Calu3 (cell line): ENCODE results near the gene CEP128. TPM values are rescaled to one million over a fixed set of nuclear protein-coding genes. Genes with fewer than 3 reads are reported as not detected.

Experiments used
- BruUV-seq: library from RNA; stranded (reverse); fragments of 400-500 nt; replicated peaks from 2 replicates; lab custom pipeline; 2021; lab: Mats Ljungman, UMichigan
- CTCF ChIA-PET: fragments of 300-600 bp; sonication (Branson Sonifier 250); formaldehyde crosslinking; loops from one replicate; lab custom pipeline; 2022; ENCODE audit warnings: antibody characterized with exemption; lab: Charles Lee
- DNase-seq: peaks from one replicate; pipeline ENCODE4 v3.0.0; 2022
- H3K27ac Mint-ChIP-seq: one replicate; pipeline ENCODE4 v1.8.0; 2022; ENCODE audit warnings: mixed read lengths; ENCODE audit not compliant: unreplicated experiment
- H3K27me3 Mint-ChIP-seq: one replicate; pipeline ENCODE4 v1.8.0; 2022; ENCODE audit warnings: mixed read lengths; ENCODE audit not compliant: unreplicated experiment
- H3K36me3 Mint-ChIP-seq: one replicate; pipeline ENCODE4 v1.8.0; 2022; ENCODE audit warnings: mild to moderate bottlenecking, moderate library complexity, mixed read lengths; ENCODE audit not compliant: insufficient read depth, unreplicated experiment
- H3K4me1 Mint-ChIP-seq: one replicate; pipeline ENCODE4 v1.8.0; 2022; ENCODE audit warnings: mild to moderate bottlenecking, low read depth, mixed read lengths; ENCODE audit not compliant: unreplicated experiment
- H3K4me3 Mint-ChIP-seq: one replicate; pipeline ENCODE4 v1.8.0; 2022; ENCODE audit warnings: mild to moderate bottlenecking, low read depth, moderate library complexity, mixed read lengths; ENCODE audit not compliant: unreplicated experiment
- H3K9me3 Mint-ChIP-seq: one replicate; pipeline ENCODE4 v1.8.0; 2022; ENCODE audit warnings: low read depth, mixed read lengths; ENCODE audit not compliant: unreplicated experiment
- intact Hi-C: fragments of 100-400 bp; cut with micrococcal nuclease; formaldehyde crosslinking; loops from one replicate; pipeline ENCODE4 v1.10.0; 2022; ENCODE audit not compliant: unreplicated experiment
- total RNA-seq: library from RNA; stranded (reverse); gene quantifications from 2 replicates; pipeline ENCODE4 v1.2.3, GENCODE V29; 2022
- TF ChIP-seq, protein P1 (sequence below): fragments of 200-600 bp; IDR thresholded peaks from one replicate; pipeline ENCODE4 v1.8.0; 2022; ENCODE audit warnings: antibody characterized with exemption; ENCODE audit not compliant: unreplicated experiment

Gene CEP128
- total RNA-seq, 1 experiment from 2014 or later: 22.9 TPM

DNA sequence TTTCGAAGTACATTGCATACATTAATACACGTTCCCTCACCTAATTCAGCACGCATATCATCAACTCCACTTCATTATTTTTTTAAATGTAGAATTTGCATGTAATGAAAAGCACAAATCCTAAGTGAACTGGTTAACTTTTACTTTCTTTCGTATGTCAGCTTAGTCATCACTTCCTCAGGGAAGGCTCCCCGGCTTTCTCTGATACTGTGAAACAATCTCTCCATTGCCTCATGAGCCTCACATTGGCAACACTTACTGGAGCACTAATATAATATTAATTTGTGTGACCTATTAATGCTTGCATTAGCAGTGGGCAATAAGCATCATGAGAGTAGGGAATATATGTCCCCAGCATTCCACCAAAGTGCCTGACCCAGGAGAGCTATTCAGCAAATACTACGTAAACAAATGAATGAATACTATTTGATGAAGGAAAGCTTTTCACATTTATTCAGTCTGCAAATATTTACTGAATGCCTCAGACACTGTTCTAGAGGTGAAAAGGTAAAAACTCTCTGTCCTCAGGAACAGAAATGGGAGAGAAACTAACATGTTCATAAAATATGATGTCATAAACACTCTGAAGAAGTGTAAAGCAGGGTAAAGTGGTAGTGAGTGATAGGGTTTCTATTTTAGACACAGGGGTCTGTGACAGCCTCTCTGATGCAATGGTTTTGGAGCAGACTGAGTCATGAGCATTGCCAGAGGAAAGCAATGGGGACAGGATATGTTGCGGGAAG lies 402.7 kb downstream of the CEP128 start:
- TF ChIP-seq, protein P1, sequence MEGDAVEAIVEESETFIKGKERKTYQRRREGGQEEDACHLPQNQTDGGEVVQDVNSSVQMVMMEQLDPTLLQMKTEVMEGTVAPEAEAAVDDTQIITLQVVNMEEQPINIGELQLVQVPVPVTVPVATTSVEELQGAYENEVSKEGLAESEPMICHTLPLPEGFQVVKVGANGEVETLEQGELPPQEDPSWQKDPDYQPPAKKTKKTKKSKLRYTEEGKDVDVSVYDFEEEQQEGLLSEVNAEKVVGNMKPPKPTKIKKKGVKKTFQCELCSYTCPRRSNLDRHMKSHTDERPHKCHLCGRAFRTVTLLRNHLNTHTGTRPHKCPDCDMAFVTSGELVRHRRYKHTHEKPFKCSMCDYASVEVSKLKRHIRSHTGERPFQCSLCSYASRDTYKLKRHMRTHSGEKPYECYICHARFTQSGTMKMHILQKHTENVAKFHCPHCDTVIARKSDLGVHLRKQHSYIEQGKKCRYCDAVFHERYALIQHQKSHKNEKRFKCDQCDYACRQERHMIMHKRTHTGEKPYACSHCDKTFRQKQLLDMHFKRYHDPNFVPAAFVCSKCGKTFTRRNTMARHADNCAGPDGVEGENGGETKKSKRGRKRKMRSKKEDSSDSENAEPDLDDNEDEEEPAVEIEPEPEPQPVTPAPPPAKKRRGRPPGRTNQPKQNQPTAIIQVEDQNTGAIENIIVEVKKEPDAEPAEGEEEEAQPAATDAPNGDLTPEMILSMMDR: no peak
- Mint-ChIP-seq H3K9me3 (no peaks in the 10 kb centered on the region), H3K4me1 (peaks cover 18% of the 10 kb centered on the region), H3K27ac (peak overlapping the region; percentile 59), H3K36me3 (no peaks in the 10 kb centered on the region), H3K4me3 (no peak overlapping the region), H3K27me3 (no peaks in the 10 kb centered on the region)
- CTCF ChIA-PET: no interaction called here
- no peak for DNase-seq
- BruUV-seq: no TSS peak
- intact Hi-C loops: no loop called here

DNA sequence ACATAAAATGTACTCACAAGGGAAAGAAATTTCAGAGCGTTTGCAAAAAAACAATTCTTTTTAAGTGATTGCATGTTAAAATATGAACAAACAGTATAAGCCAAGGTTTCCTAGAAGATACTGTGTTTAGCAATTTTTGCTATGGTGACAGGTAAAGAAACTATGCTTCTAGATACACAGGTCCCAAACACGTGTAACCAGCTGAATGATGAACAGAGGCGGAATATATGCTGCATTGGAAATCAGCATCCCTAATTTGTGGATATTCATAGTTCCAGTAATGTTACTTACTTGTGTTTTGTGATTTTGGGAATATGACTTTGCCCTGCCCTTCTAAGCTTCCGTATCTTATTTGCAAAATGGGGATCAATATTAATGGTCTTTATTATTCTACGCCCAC lies 403.9 kb downstream of the CEP128 start:
- no peak overlapping the region for H3K27ac Mint-ChIP-seq
- no peaks in the 10 kb centered on the region for H3K36me3 Mint-ChIP-seq

DNA sequence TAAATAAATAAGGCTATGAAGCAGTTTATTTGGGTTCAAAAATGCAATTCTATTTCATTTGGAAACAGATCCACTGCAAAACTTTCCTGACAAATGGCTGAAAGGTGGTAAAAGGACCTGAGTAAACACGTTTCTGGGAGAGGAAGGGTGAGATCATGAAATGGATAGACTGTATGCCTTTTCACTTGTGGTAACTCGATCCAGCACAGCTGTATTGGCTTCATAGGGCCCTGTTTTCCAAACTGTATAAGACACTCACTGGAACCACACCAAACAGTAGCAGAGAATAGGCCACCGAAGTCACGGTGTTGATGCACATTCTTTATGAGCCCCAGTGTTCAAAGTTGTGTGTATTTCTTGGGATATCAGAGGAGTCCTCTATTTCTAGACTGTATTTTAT lies 405.1 kb downstream of the CEP128 start:
- H3K9me3 Mint-ChIP-seq: no peaks in the 10 kb centered on the region
- H3K27me3 Mint-ChIP-seq: no peaks in the 10 kb centered on the region
- DNase-seq: no peak
- H3K4me3 Mint-ChIP-seq: no peak overlapping the region
- H3K27ac Mint-ChIP-seq: no peak overlapping the region
- CTCF ChIA-PET: no interaction called here
- TF ChIP-seq, protein P1: no peak
- intact Hi-C loops: no loop called here
- H3K4me1 Mint-ChIP-seq: peaks cover 18% of the 10 kb centered on the region
- no peaks in the 10 kb centered on the region for H3K36me3 Mint-ChIP-seq
- BruUV-seq: no TSS peak

More for the DNA sequence above, 403.9 kb downstream of the CEP128 start:
- Mint-ChIP-seq H3K27me3 (no peaks in the 10 kb centered on the region), H3K9me3 (no peaks in the 10 kb centered on the region), H3K4me1 (peaks cover 18% of the 10 kb centered on the region), H3K4me3 (no peak overlapping the region)
- TF ChIP-seq, protein P1: no peak
- no TSS peak for BruUV-seq
- CTCF ChIA-PET: interaction anchor here (0.6 kb wide), 1 partner anchor 59 kb away, joined by 3 read pairs; no protein-coding TSS in a partner anchor
- intact Hi-C loops: no loop called here
- no peak for DNase-seq

DNA sequence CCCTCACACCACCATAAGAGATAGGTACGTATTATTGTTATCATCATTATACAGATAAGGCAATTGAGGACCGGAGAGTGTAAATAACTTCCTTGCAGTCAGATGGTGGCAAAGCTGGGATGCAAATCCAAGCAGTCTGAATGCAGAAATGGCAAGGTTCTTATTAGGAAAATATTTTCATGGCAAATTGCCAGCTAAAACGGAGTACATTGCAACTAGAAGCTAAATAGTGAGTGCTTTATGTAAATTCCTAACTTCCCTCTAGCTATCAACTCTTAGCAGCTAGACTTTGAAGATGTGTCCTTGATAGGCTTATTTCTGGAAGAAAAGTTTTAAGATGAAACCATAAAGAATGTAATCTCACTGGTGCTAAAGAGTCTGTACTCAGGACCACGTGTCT lies 406.4 kb downstream of the CEP128 start:
- intact Hi-C loops: no loop called here
- Mint-ChIP-seq H3K9me3 (no peaks in the 10 kb centered on the region), H3K4me1 (peaks cover 23% of the 10 kb centered on the region), H3K4me3 (no peak overlapping the region), H3K27ac (no peak overlapping the region), H3K27me3 (no peaks in the 10 kb centered on the region), H3K36me3 (no peaks in the 10 kb centered on the region)
- CTCF ChIA-PET: no interaction called here
- no peak for DNase-seq
- TF ChIP-seq, protein P1: no peak
- no TSS peak for BruUV-seq
